Naive thymus-derived CD4-positive, alpha-beta T cell (primary cell): ENCODE data around the gene MRPL27. TPM values are rescaled to one million over a fixed set of nuclear protein-coding genes. Genes with fewer than 3 reads are reported as not detected.

ENCODE experiments used
- ATAC-seq: fragments of 150-1000 bp; cut with Tn5 transposase; 2 replicates; pipeline ENCODE4 v1.10.0; 2021; ENCODE audit warnings: mild to moderate bottlenecking, moderate library complexity
- CTCF ChIA-PET: fragments of 350-600 bp; sonication (Branson Sonifier 250); formaldehyde crosslinking; loops from one replicate; lab custom pipeline; 2021; ENCODE audit warnings: antibody characterized with exemption; lab: Charles Lee
- POLR2A ChIA-PET: fragments of 350-600 bp; sonication (Branson Sonifier 250); formaldehyde crosslinking; loops from one replicate; lab custom pipeline; 2021; ENCODE audit warnings: antibody characterized with exemption, inconsistent platforms; lab: Charles Lee
- DNase-seq, 9 donors: peaks; one replicate each; pipeline versions ENCODE4 v3.0.0 to v3.0.0-alpha.2; 2020 to 2022; ENCODE audit warnings: mixed read lengths in 1 of 9
- H3K27ac ChIP-seq: one replicate; pipeline ENCODE4 v1.7.0; 2013; ENCODE audit warnings: mild to moderate bottlenecking, low read depth, low read length, moderate library complexity
- H3K27me3 ChIP-seq, 2 donors: one replicate each; pipeline ENCODE4 v1.7.0; 2013; ENCODE audit warnings: low read length in 2 of 2, mild to moderate bottlenecking in 2 of 2, moderate library complexity in 2 of 2; ENCODE audit not compliant: control insufficient read depth in 2 of 2, insufficient read depth in 2 of 2
- H3K36me3 ChIP-seq, 3 experiments: 1 replicate in 2 of 3; 2 replicates in 1 of 3; pipeline ENCODE4 v1.7.0; 2013; ENCODE audit warnings: low read length in 3 of 3, mild to moderate bottlenecking in 3 of 3, moderate library complexity in 1 of 3; ENCODE audit not compliant: insufficient read depth in 3 of 3, control insufficient read depth in 2 of 3
- H3K4me1 ChIP-seq, 2 donors: one replicate each; pipeline ENCODE4 v1.7.0; 2013; ENCODE audit warnings: low read length in 2 of 2, mild to moderate bottlenecking in 2 of 2, moderate library complexity in 1 of 2; ENCODE audit not compliant: control insufficient read depth in 2 of 2, insufficient read depth in 2 of 2
- H3K4me3 ChIP-seq: 2 replicates; pipeline ENCODE4 v1.7.0; 2013; ENCODE audit warnings: mild to moderate bottlenecking, low read length
- H3K9me3 ChIP-seq, 3 experiments: 1 replicate in 2 of 3; 2 replicates in 1 of 3; pipeline ENCODE4 v1.7.0; 2013; ENCODE audit warnings: low read length in 3 of 3; ENCODE audit not compliant: control insufficient read depth in 2 of 3
- H3K27ac Mint-ChIP-seq, 9 donors: one replicate each; pipeline ENCODE4 v1.8.0; 2020 to 2022; ENCODE audit warnings: mixed read lengths in 9 of 9, mild to moderate bottlenecking in 8 of 9, moderate library complexity in 5 of 9, inconsistent platforms in 2 of 9
- H3K27me3 Mint-ChIP-seq, 5 donors: one replicate each; pipeline ENCODE4 v1.8.0; 2021 to 2022; ENCODE audit warnings: mixed read lengths in 5 of 5, mild to moderate bottlenecking in 1 of 5
- H3K36me3 Mint-ChIP-seq, 5 donors: one replicate each; pipeline ENCODE4 v1.8.0; 2020 to 2022; ENCODE audit warnings: mixed read lengths in 5 of 5, mild to moderate bottlenecking in 3 of 5, inconsistent platforms in 1 of 5
- H3K4me1 Mint-ChIP-seq, 7 donors: one replicate each; pipeline ENCODE4 v1.8.0; 2020 to 2022; ENCODE audit warnings: mixed read lengths in 7 of 7, mild to moderate bottlenecking in 3 of 7, inconsistent platforms in 1 of 7
- H3K4me3 Mint-ChIP-seq, 10 donors: one replicate each; pipeline ENCODE4 v1.8.0; 2020 to 2022; ENCODE audit warnings: mild to moderate bottlenecking in 10 of 10, mixed read lengths in 10 of 10, moderate library complexity in 6 of 10, inconsistent platforms in 2 of 10
- H3K9me3 Mint-ChIP-seq, 11 donors: one replicate each; pipeline ENCODE4 v1.8.0; 2020 to 2022; ENCODE audit warnings: mixed read lengths in 11 of 11, mild to moderate bottlenecking in 4 of 11, inconsistent platforms in 1 of 11, moderate library complexity in 1 of 11
- intact Hi-C, 2 donors: fragments of 100-400 bp; cut with micrococcal nuclease; formaldehyde crosslinking; loops; one replicate each; pipeline ENCODE4 v1.15.1; 2023
- polyA plus RNA-seq, 2 donors: library from polyadenylated mRNA; unstranded; fragments of 300-500 nt; fragmentation: Illumina TruSeq; gene quantifications; one replicate each; pipeline ENCODE4 v1.2.3, GENCODE V29; 2021
- total RNA-seq, 6 experiments: library from RNA in 5 of 6; stranded (reverse) in 5 of 6; gene quantifications; 1 replicate in 5 of 6; 2 replicates in 1 of 6; pipeline ENCODE4 v1.2.3 and lab custom pipeline; 2021 to 2026

The MRPL27 gene
- total and polyA plus RNA-seq, 7 experiments from 2014 or later: 29.5 to 64.7 (median 34.4) TPM

DNA sequence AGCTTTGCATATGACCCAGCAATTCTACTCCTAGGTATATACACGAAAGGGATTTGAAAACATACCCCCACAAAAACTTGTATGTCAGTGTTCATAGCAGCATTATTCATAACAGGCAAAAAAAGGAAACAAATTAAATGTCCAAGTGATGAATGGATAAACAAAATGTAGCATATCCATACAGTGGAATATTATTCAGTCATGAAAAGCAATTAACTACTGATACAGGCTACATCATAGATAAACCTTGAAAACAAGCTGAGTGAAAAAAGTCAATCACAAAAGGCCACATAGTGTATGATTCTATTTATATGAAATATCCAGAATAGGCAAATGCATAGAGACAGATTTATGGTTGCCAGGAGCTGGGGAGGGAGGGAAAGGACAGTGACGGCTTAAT, 721 bp upstream of the MRPL27 start:
- H3K27me3 ChIP-seq: no peaks in the 10 kb centered on the region
- peaks cover 0 to 17% (median 12%) of the 10 kb centered on the region in 5 donors for H3K36me3 Mint-ChIP-seq
- no peak overlapping the region for H3K27ac ChIP-seq
- ATAC-seq (no peak), DNase-seq (no peak)
- peaks cover 0 to 23% (median 3%) of the 10 kb centered on the region in 3 experiments for H3K36me3 ChIP-seq
- no peaks in the 10 kb centered on the region for H3K27me3 Mint-ChIP-seq
- peak overlapping the region; percentile 99 for H3K4me3 ChIP-seq
- H3K9me3 Mint-ChIP-seq: peaks cover 0 to 4% (median 0%) of the 10 kb centered on the region in 11 donors
- peaks cover 18 to 41% (median 31%) of the 10 kb centered on the region in 7 donors for H3K4me1 Mint-ChIP-seq
- intact Hi-C loops: loop anchor here (1.0 to 5.0 kb wide), 5 partner anchors 24 to 334 kb away; partner anchors contain the start of genes LRRC59 (in 2 of the 2), ACSF2 (in 1 of the 2), ANKRD40 (in 1 of the 2) and RSAD1 (in 1 of the 2)
- H3K4me1 ChIP-seq: peaks cover 9 to 13% of the 10 kb centered on the region in 2 donors
- H3K9me3 ChIP-seq: no peaks in the 10 kb centered on the region
- peak overlapping the region in 6 of 9 donors; percentile 38 to 100 (median 98) for H3K27ac Mint-ChIP-seq
- ChIA-PET POLR2A (interaction anchor here (0.7 to 2.5 kb wide), 9 partner anchors 8 to 28 kb away, joined by 3 to 15 read pairs (median 5); partner anchors contain the start of genes LRRC59 and XYLT2), CTCF (interaction anchor here (0.5 to 2.0 kb wide), 3 partner anchors 12 to 585 kb away, joined by 3 to 12 read pairs (median 6); partner anchors contain the start of genes KAT7 and LRRC59)
- peak overlapping the region in 9 of 10 donors; percentile 92 to 100 (median 98) for H3K4me3 Mint-ChIP-seq

DNA sequence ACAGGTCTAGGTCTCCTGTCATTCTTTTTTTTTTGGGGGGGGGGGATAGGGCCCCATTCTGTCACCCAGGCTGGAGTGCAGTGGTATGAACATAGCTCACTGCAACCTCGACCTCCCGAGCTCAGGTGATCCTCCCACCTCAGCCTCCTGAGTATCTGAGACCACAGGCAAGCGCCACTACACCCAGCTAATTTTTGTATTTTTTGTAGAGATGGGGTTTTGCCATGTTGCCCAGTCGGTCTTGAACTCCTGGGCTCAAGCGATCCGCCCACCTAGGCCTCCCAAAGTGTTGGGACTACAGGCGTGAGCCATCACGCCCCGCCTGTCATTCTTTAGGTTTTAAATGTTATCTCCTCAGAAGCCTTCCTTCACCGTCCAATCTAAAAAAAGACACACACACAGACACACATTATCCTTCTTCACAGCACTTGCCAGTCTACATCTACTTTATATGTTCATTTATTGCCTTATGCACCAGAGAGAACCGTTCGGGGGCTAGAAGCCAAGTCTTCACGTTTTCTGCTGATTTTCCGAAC, 694 bp downstream of the MRPL27 start:
- Histone ChIP-seq H3K4me1 (peaks cover 9 to 13% of the 10 kb centered on the region in 2 donors), H3K9me3 (no peaks in the 10 kb centered on the region), H3K4me3 (peak overlapping the region; percentile 99), H3K27me3 (no peaks in the 10 kb centered on the region), H3K36me3 (peaks cover 8 to 37% (median 14%) of the 10 kb centered on the region in 3 experiments), H3K27ac (peak overlapping the region; percentile 99)
- H3K9me3 Mint-ChIP-seq: peaks cover 0 to 4% (median 0%) of the 10 kb centered on the region in 11 donors
- intact Hi-C loops: loop anchor here (1.0 to 5.0 kb wide), 6 partner anchors 10 to 336 kb away; partner anchors contain the start of genes ACSF2 (in 1 of the 2), ANKRD40 (in 1 of the 2), PDK2 (in 1 of the 2) and XYLT2 (in 1 of the 2)
- H3K27ac Mint-ChIP-seq: peak overlapping the region; percentile 97 to 100 (median 99)
- DNase-seq (no peak), ATAC-seq (no peak)
- peak overlapping the region; percentile 92 to 100 (median 98) for H3K4me3 Mint-ChIP-seq
- peaks cover 18 to 41% (median 31%) of the 10 kb centered on the region in 7 donors for H3K4me1 Mint-ChIP-seq
- H3K27me3 Mint-ChIP-seq: no peaks in the 10 kb centered on the region
- ChIA-PET POLR2A (interaction anchor here (0.5 to 2.7 kb wide), 8 partner anchors 9 to 80 kb away, joined by 3 to 16 read pairs (median 8); partner anchors contain the start of genes LRRC59 and XYLT2), CTCF (interaction anchor here (0.5 to 2.0 kb wide), 4 partner anchors 11 to 1488 kb away, joined by 3 to 12 read pairs (median 4); no protein-coding TSS in a partner anchor)
- H3K36me3 Mint-ChIP-seq: peaks cover 5 to 30% (median 22%) of the 10 kb centered on the region in 5 donors

DNA sequence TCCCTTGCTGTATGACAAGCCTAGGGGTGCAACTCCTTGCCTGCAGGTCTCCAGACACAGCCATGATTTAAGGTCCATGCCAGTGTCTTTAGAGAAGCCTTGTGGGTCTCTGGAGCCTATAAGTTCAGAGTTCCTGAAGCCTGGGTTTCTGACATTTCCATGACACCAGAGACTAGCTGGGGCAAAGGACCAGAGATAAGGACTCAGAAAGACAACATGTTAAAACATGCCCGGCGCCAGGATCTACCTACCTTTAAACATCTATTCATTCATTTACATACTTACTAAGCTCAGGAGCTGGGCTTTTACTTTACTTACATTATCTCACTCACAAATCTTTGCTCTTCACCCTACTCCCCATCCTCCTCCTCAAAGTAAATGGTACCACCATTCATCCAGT, 1.5 kb downstream of the MRPL27 start:
- Histone ChIP-seq H3K27me3 (no peaks in the 10 kb centered on the region), H3K4me3 (no peak overlapping the region), H3K36me3 (peaks cover 8 to 45% (median 14%) of the 10 kb centered on the region in 3 experiments), H3K27ac (no peak overlapping the region), H3K9me3 (no peaks in the 10 kb centered on the region), H3K4me1 (peaks cover 9 to 13% of the 10 kb centered on the region in 2 donors)
- Mint-ChIP-seq H3K36me3 (peaks cover 5 to 34% (median 22%) of the 10 kb centered on the region in 5 donors), H3K27me3 (no peaks in the 10 kb centered on the region), H3K4me1 (peaks cover 18 to 41% (median 31%) of the 10 kb centered on the region in 7 donors), H3K4me3 (peak overlapping the region; percentile 92 to 100 (median 98)), H3K27ac (peak overlapping the region; percentile 25 to 99 (median 97)), H3K9me3 (peaks cover 0 to 4% (median 0%) of the 10 kb centered on the region in 11 donors)
- CTCF ChIA-PET: interaction anchor here (1.0 kb wide), 2 partner anchors 10 to 12 kb away, joined by 3 to 4 read pairs; no protein-coding TSS in a partner anchor
- no peak for DNase-seq
- no peak for ATAC-seq
- POLR2A ChIA-PET: interaction anchor here (0.6 to 2.7 kb wide), 5 partner anchors 9 to 26 kb away, joined by 3 to 16 read pairs (median 6); partner anchors contain the start of genes LRRC59 and XYLT2
- intact Hi-C loops: loop anchor here in 1 of 2 donors (5.0 kb wide), 1 partner anchor 336 kb away; the partner anchor contains the start of gene ANKRD40

DNA sequence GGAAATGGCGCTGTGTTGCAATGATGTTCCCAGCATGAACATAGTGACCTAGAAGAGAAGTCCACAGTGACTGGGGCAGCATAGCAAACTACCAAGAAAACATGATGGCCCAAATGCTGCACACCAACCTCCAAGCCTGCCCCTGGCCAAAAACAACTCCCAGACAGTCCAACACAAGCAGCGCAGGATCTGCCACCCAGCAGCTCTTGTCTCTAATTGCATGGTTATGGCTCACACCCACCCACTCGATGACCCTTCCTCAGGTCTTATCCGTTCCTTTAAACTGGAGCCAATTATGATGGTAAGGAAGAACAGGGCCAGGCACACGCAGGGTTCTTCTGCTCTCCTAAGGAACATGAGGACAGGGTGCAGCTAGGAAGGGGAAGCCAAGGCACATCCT, 2.9 kb downstream of the MRPL27 start:
- no peak overlapping the region for H3K27ac ChIP-seq
- ChIA-PET POLR2A (interaction anchor here (0.5 to 2.7 kb wide), 2 partner anchors 28 to 618 kb away, joined by 3 to 16 read pairs; partner anchors contain the start of gene LRRC59), CTCF (interaction anchor here (1.3 to 1.6 kb wide), 2 partner anchors 8 to 27 kb away, joined by 5 to 7 read pairs; partner anchors contain the start of gene LRRC59)
- Mint-ChIP-seq H3K4me1 (peaks cover 18 to 41% (median 31%) of the 10 kb centered on the region in 7 donors), H3K4me3 (peak overlapping the region in 4 of 10 donors; percentile 3 to 39 (median 10)), H3K27ac (no peak overlapping the region), H3K27me3 (no peaks in the 10 kb centered on the region), H3K9me3 (peaks cover 0 to 4% (median 0%) of the 10 kb centered on the region in 11 donors), H3K36me3 (peaks cover 5 to 40% (median 26%) of the 10 kb centered on the region in 5 donors)
- H3K36me3 ChIP-seq: peaks cover 8 to 59% (median 14%) of the 10 kb centered on the region in 3 experiments
- H3K4me1 ChIP-seq: peaks cover 9 to 13% of the 10 kb centered on the region in 2 donors
- H3K9me3 ChIP-seq: no peaks in the 10 kb centered on the region
- no peak overlapping the region for H3K4me3 ChIP-seq
- intact Hi-C loops: loop anchor here in 1 of 2 donors (5.0 kb wide), 1 partner anchor 337 kb away; the partner anchor contains the start of gene ANKRD40
- no peaks in the 10 kb centered on the region for H3K27me3 ChIP-seq
- ATAC-seq (no peak), DNase-seq (no peak)

DNA sequence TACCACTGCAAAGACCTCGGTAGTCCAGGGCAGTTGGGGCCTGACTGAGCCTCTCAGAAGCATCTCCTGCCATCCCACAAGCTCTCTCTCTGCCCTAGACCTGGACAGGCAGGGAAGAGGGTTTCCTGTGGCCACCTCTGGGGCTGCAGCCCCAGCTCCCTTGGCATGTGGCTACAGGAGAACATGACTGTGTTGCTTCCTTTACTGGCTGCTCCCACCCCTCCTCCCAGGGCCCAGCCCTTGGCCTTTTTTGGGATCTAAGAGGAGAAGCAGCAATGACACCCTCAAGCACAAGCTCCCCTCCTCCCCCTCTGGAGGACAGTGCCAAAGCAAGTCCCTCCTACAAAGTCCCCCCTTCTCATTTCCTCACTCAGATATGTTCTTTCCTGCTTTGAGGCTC, 5.6 kb downstream of the MRPL27 start:
- H3K27me3 ChIP-seq: no peaks in the 10 kb centered on the region
- no peaks in the 10 kb centered on the region for H3K9me3 Mint-ChIP-seq
- H3K4me3 Mint-ChIP-seq: no peak overlapping the region
- H3K9me3 ChIP-seq: no peaks in the 10 kb centered on the region
- ChIA-PET POLR2A (no interaction called here), CTCF (no interaction called here)
- no peak overlapping the region for H3K4me3 ChIP-seq
- H3K27ac Mint-ChIP-seq: no peak overlapping the region
- peaks cover 9 to 14% of the 10 kb centered on the region in 2 donors for H3K4me1 ChIP-seq
- peaks cover 13 to 34% (median 21%) of the 10 kb centered on the region in 7 donors for H3K4me1 Mint-ChIP-seq
- DNase-seq (no peak), ATAC-seq (no peak)
- no peak overlapping the region for H3K27ac ChIP-seq
- intact Hi-C loops: no loop called here
- peaks cover 8 to 65% (median 14%) of the 10 kb centered on the region in 3 experiments for H3K36me3 ChIP-seq
- H3K27me3 Mint-ChIP-seq: no peaks in the 10 kb centered on the region
- H3K36me3 Mint-ChIP-seq: peaks cover 5 to 40% (median 20%) of the 10 kb centered on the region in 5 donors
